Sigmoid colon (tissue), 7 donors: ENCODE results near the gene EIF2S1. TPM values are rescaled to one million over a fixed set of nuclear protein-coding genes. Genes with fewer than 3 reads are reported as not detected.
"Not testable (repeated sequence)": the region's sequence is repeated elsewhere in the genome, so short reads cannot be mapped to it uniquely, and the experiment has no call there.

Experiments used
- DNase-seq: peaks from one replicate; pipeline ENCODE4 v3.0.0-alpha.2; 2019
- H3K27ac ChIP-seq, 4 donors: fragments of 200-600 bp; sonication (generic); one replicate each; pipeline ENCODE4 v1.5.1; 2016 to 2019; ENCODE audit warnings: mild to moderate bottlenecking in 1 of 4
- H3K27me3 ChIP-seq, 3 donors: fragments of 200-600 bp; sonication (generic); one replicate each; pipeline ENCODE4 v1.5.1; 2019; ENCODE audit warnings: mild to moderate bottlenecking in 1 of 3
- H3K36me3 ChIP-seq, 4 donors: fragments of 200-600 bp; sonication (generic); one replicate each; pipeline ENCODE4 v1.5.1; 2016 to 2019
- H3K4me1 ChIP-seq, 4 donors: fragments of 200-600 bp; sonication (generic); one replicate each; pipeline ENCODE4 v1.5.1; 2017 to 2019
- H3K4me3 ChIP-seq, 4 donors: fragments of 200-600 bp; sonication (generic); one replicate each; pipeline ENCODE4 v1.5.1; 2017 to 2019; ENCODE audit warnings: mild to moderate bottlenecking in 2 of 4, moderate library complexity in 1 of 4
- H3K9me3 ChIP-seq, 4 donors: fragments of 200-600 bp in 3 of 4; sonication (generic) in 3 of 4; one replicate each; pipeline versions ENCODE4 v1.5.1 to v1.6.1; 2013 to 2019
- CTCF ChIP-seq, 4 experiments: fragments of 450-650 bp in 3 of 4; fragments of 200-600 bp in 1 of 4; IDR thresholded peaks; one replicate each; pipeline ENCODE4 v1.5.1; 2016 to 2019; ENCODE audit warnings: antibody characterized with exemption in 4 of 4, mild to moderate bottlenecking in 3 of 4, moderate library complexity in 2 of 4
- EP300 ChIP-seq, 4 donors: sonication (generic); formaldehyde crosslinking; IDR thresholded peaks; one replicate each; pipeline ENCODE4 v1.6.1; 2017; ENCODE audit warnings: antibody characterized with exemption in 4 of 4
- POLR2A ChIP-seq, 2 donors: fragments of 450-650 bp; IDR thresholded peaks; one replicate each; pipeline ENCODE4 v1.6.1; 2016; ENCODE audit warnings: antibody characterized with exemption in 2 of 2, mild to moderate bottlenecking in 2 of 2, moderate library complexity in 2 of 2
- POLR2AphosphoS5 ChIP-seq, 4 donors: sonication (generic); formaldehyde crosslinking; IDR thresholded peaks; one replicate each; pipeline ENCODE4 v1.6.1; 2017; ENCODE audit warnings: antibody characterized with exemption in 4 of 4
- WGBS, 2 donors: extraction: QIAGEN DNeasy Blood & Tissue Kit; methylation state at CpG; one replicate each; pipeline ENCODE4 v1.1.7; 2013; 5-methylcytosine and 5-hydroxymethylcytosine counted together
- intact Hi-C: fragments of 100-400 bp; cut with DNase I; formaldehyde crosslinking; loops from one replicate; pipeline ENCODE4 v1.15.1; 2023
- polyA plus RNA-seq, 3 donors: library from polyadenylated mRNA; stranded (reverse); fragments of 200-250 nt; gene quantifications; one replicate each; pipeline ENCODE4 v1.2.3, GENCODE V29; 2013
- total RNA-seq, 4 donors: library from RNA; depleted of rRNA; stranded (reverse); fragments of >200 nt; gene quantifications; one replicate each; pipeline ENCODE4 v1.1.0, GENCODE V29; 2016
- donor health status: healthy with polysubstance abuse.
- donor health status: Bipolar disorder and iron deficiency.
- donor health status: healthy.

The EIF2S1 gene
- total and polyA plus RNA-seq, 7 donors = 31.3 to 131 (median 104) TPM

GRCh38 chr14:67397536-67397935 lies 37.4 kb downstream of the EIF2S1 start:
- no peak overlapping the region for H3K27ac ChIP-seq
- H3K4me1 ChIP-seq = no peaks in the 10 kb centered on the region
- TF ChIP-seq EP300 (IDR thresholded peaks at IDR 0.05) = no peak
- TF ChIP-seq POLR2A (IDR thresholded peaks at IDR 0.05) = no peak
- no peak for TF ChIP-seq POLR2AphosphoS5 (IDR thresholded peaks at IDR 0.05)
- TF ChIP-seq CTCF (IDR thresholded peaks at IDR 0.05) = no peak
- H3K27me3 ChIP-seq = no peaks in the 10 kb centered on the region
- intact Hi-C loops = no loop called here
- DNase-seq = no peak
- H3K4me3 ChIP-seq = no peak overlapping the region
- 95 to 97% methylated on average over 9 of the region's 9 CpGs for WGBS, 2 donors
- H3K9me3 ChIP-seq = no peaks in the 10 kb centered on the region
- H3K36me3 ChIP-seq = no peaks in the 10 kb centered on the region

- WGBS, 2 donors = 20 to 81% methylated on average over 4 of the region's 4 CpGs
- Histone ChIP-seq H3K4me1 (no peaks in the 10 kb centered on the region), H3K27ac (no peak overlapping the region), H3K9me3 (no peaks in the 10 kb centered on the region), H3K27me3 (no peaks in the 10 kb centered on the region), H3K36me3 (no peaks in the 10 kb centered on the region), H3K4me3 (no peak overlapping the region)
- no peak for TF ChIP-seq POLR2A (IDR thresholded peaks at IDR 0.05)
- no peak for TF ChIP-seq POLR2AphosphoS5 (IDR thresholded peaks at IDR 0.05)
- no peak for TF ChIP-seq EP300 (IDR thresholded peaks at IDR 0.05)
- no peak for TF ChIP-seq CTCF (IDR thresholded peaks at IDR 0.05)
- DNase-seq = no peak
- intact Hi-C loops = no loop called here
Measured at GRCh38 chr14:67400434-67400833, 40.3 kb downstream of the EIF2S1 start.

DNA sequence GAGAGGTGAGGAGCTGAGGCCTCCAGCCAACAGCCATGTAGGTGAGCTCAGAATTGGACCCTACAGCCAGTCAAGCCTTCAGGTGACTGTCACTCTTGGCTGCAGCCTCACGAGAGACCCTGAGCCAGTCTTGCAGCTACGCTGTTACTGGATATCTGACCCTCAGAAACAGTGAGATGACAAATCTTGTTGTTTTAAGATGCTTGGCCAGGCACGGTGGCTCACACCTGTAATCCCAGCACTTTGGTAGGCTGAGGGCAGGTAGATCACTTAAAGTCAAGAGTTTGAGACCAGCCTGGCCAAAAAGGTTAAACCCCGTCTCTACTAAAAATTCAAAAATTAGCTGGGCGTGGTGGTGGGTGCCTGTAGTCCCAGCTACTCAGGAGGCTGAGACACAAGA lies 45.6 kb downstream of the EIF2S1 start:
- 96% methylated on average over 5 of the region's 5 CpGs for WGBS, 2 donors

DNA sequence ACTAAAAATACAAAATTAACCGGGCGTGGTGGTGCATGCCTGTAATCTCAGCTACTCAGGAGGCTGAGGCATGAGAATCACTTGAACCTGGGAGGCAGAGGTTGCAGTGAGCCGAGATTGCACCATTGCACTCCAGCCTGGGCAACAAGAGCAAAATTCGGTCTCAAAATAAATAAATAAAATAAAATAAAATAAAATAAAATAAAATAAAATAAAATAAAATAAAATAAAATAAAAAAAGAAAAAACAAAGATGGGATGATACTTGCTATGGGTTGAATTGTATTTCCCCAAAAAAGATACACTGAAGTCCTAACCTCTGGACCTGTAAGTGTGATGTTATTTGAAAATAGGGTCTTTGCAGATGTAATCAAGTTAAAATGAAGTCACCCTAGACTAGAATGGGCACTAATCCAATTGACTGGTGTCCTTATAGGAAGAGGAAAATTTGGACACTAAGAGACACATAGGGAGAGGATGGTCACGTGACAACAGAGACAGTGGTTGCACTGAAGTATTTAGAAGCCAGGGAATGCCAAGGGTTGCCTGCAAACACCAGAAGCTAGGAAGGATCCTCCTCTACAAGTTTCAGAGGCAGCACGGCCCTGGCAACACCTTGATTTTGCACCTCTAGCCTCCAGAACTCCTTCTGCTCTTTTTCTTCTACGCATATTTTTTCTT lies 48.1 kb downstream of the EIF2S1 start:
- intact Hi-C loops, H3K4me3 ChIP-seq, H3K27ac ChIP-seq, H3K36me3 ChIP-seq, H3K9me3 ChIP-seq: not testable (repeated sequence)
- peaks cover 0 to 14% (median 13%) of the 10 kb centered on the region in 4 donors for H3K4me1 ChIP-seq
- H3K27me3 ChIP-seq = peaks cover 4 to 27% (median 7%) of the 10 kb centered on the region in 3 donors
- peak; percentile 26 for DNase-seq
- WGBS, 2 donors = 88 to 90% methylated on average over 7 of the region's 7 CpGs

More for the DNA sequence above, 45.6 kb downstream of the EIF2S1 start:
- Histone ChIP-seq H3K9me3 (no peaks in the 10 kb centered on the region), H3K27ac (no peak overlapping the region), H3K4me1 (no peaks in the 10 kb centered on the region), H3K4me3 (no peak overlapping the region), H3K36me3 (no peaks in the 10 kb centered on the region), H3K27me3 (peaks cover 0 to 7% (median 0%) of the 10 kb centered on the region in 3 donors)
- intact Hi-C loops = no loop called here
- no peak for TF ChIP-seq CTCF (IDR thresholded peaks at IDR 0.05)
- no peak for TF ChIP-seq POLR2AphosphoS5 (IDR thresholded peaks at IDR 0.05)
- no peak for TF ChIP-seq EP300 (IDR thresholded peaks at IDR 0.05)
- DNase-seq = no peak

GRCh38 chr14:67409461-67409860 lies 49.3 kb downstream of the EIF2S1 start:
- H3K9me3 ChIP-seq = no peaks in the 10 kb centered on the region
- no peaks in the 10 kb centered on the region for H3K36me3 ChIP-seq
- no peak overlapping the region for H3K27ac ChIP-seq
- TF ChIP-seq POLR2AphosphoS5 (IDR thresholded peaks at IDR 0.05) (no peak), EP300 (IDR thresholded peaks at IDR 0.05) (no peak), CTCF (IDR thresholded peaks at IDR 0.05) (no peak), POLR2A (IDR thresholded peaks at IDR 0.05) (no peak)
- H3K27me3 ChIP-seq = peaks cover 4 to 31% (median 7%) of the 10 kb centered on the region in 3 donors
- DNase-seq = peak; percentile 37
- intact Hi-C loops = no loop called here
- H3K4me3 ChIP-seq = no peak overlapping the region
- WGBS, 2 donors = 87 to 88% methylated on average over 8 of the region's 8 CpGs
- peaks cover 0 to 14% (median 13%) of the 10 kb centered on the region in 4 donors for H3K4me1 ChIP-seq
